HG03442 (cell line): ENCODE results near the gene XPNPEP2.
A peak's percentile ranks its signal among the peaks of the same experiment; 100 is the strongest.

ENCODE experiments used
- ATAC-seq: cut with Tn5 transposase; IDR thresholded peaks from one replicate; pipeline ENCODE4 v1.9.1; 2021; ENCODE audit warnings: mild to moderate bottlenecking, moderate library complexity; ENCODE audit not compliant: unreplicated experiment

The XPNPEP2 gene

GRCh38 chrX:129777218-129778030 is 38.6 kb downstream of the XPNPEP2 start:
- peak; percentile 22 for ATAC-seq

GRCh38 chrX:129779086-129779672 is 40.4 kb downstream of the XPNPEP2 start:
- no peak for ATAC-seq

GRCh38 chrX:129779747-129780146 is 41.0 kb downstream of the XPNPEP2 start, which contains the start of gene SASH3:
Gene SASH3, plus strand, starts transcription at chrX:129779949. Its CDS starts 149 bp downstream, at chrX:129780098.
- ATAC-seq: peak; percentile 35

GRCh38 chrX:129780441-129781105 is 41.8 kb downstream of the XPNPEP2 start:
- ATAC-seq: no peak

GRCh38 chrX:129781134-129781672 is 42.4 kb downstream of the XPNPEP2 start:
- ATAC-seq: peak; percentile 67

- no peak for ATAC-seq
Measured at GRCh38 chrX:129781680-129782495, 43.1 kb downstream of the XPNPEP2 start.

- ATAC-seq: no peak
Measured at GRCh38 chrX:129782706-129783105, 43.9 kb downstream of the XPNPEP2 start.

- ATAC-seq: no peak
Measured at GRCh38 chrX:129783291-129783713, 44.5 kb downstream of the XPNPEP2 start.

- no peak for ATAC-seq
Measured at GRCh38 chrX:129784371-129784770, 45.6 kb downstream of the XPNPEP2 start.

- no peak for ATAC-seq
Measured at GRCh38 chrX:129785160-129785947, 46.6 kb downstream of the XPNPEP2 start.

GRCh38 chrX:129786210-129786651 is 47.5 kb downstream of the XPNPEP2 start:
- ATAC-seq: peak; percentile 79

- ATAC-seq: no peak
Measured at GRCh38 chrX:129787336-129788055, 48.7 kb downstream of the XPNPEP2 start.

- ATAC-seq: no peak
Measured at GRCh38 chrX:129788527-129788926, 49.7 kb downstream of the XPNPEP2 start.

GRCh38 chrX:129790146-129790545 is 51.4 kb downstream of the XPNPEP2 start:
- ATAC-seq: no peak

- no peak for ATAC-seq
Measured at GRCh38 chrX:129790808-129791207, 52.0 kb downstream of the XPNPEP2 start.

GRCh38 chrX:129791336-129791735 is 52.6 kb downstream of the XPNPEP2 start:
- ATAC-seq: no peak

GRCh38 chrX:129791961-129792570 is 53.3 kb downstream of the XPNPEP2 start:
- no peak for ATAC-seq

- ATAC-seq: no peak
Measured at GRCh38 chrX:129792586-129793291, 54.0 kb downstream of the XPNPEP2 start.
